ENCODE results near the gene DPP4.

DNA sequence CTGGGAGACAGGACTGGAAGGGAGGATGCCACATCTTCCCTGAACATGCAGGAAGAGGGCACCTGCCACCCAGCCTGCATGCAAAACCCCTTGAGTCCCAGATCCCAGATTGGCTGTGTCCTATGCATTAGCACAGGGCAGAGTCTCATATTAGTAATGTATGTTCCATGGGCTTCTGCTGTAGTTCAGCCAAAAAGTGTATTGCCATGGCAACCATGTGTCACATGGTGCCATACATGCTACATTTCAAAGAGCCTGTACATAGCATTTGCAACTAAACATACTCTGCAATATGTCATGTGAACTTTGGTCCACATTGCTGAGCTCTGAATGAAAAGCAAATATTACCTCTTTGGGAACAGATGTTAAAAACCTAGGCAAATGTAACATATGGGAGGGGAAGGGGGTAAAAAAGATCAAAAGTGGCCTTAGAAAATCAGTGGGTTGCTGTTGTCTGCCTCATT lies 78.4 kb downstream of the DPP4 start:
- TF ChIP-seq EZH2 (IDR thresholded peaks at IDR 0.05; ENCODE audit: borderline replicate concordance, low read depth, low read length, poor library complexity, severe bottlenecking): no peak
- TF ChIP-seq, protein P1, sequence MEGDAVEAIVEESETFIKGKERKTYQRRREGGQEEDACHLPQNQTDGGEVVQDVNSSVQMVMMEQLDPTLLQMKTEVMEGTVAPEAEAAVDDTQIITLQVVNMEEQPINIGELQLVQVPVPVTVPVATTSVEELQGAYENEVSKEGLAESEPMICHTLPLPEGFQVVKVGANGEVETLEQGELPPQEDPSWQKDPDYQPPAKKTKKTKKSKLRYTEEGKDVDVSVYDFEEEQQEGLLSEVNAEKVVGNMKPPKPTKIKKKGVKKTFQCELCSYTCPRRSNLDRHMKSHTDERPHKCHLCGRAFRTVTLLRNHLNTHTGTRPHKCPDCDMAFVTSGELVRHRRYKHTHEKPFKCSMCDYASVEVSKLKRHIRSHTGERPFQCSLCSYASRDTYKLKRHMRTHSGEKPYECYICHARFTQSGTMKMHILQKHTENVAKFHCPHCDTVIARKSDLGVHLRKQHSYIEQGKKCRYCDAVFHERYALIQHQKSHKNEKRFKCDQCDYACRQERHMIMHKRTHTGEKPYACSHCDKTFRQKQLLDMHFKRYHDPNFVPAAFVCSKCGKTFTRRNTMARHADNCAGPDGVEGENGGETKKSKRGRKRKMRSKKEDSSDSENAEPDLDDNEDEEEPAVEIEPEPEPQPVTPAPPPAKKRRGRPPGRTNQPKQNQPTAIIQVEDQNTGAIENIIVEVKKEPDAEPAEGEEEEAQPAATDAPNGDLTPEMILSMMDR (conservative IDR thresholded peaks at IDR 0.05; ENCODE audit: low read depth, low read length): no peak

Measured in A673 (cell line).